ENCODE data around the gene RPL10. TPM values are rescaled to one million over a fixed set of nuclear protein-coding genes. Genes with fewer than 3 reads are reported as not detected.

Gene RPL10
- total RNA-seq, 2 donors from 2014 or later = 2,142 to 2,551 TPM

DNA sequence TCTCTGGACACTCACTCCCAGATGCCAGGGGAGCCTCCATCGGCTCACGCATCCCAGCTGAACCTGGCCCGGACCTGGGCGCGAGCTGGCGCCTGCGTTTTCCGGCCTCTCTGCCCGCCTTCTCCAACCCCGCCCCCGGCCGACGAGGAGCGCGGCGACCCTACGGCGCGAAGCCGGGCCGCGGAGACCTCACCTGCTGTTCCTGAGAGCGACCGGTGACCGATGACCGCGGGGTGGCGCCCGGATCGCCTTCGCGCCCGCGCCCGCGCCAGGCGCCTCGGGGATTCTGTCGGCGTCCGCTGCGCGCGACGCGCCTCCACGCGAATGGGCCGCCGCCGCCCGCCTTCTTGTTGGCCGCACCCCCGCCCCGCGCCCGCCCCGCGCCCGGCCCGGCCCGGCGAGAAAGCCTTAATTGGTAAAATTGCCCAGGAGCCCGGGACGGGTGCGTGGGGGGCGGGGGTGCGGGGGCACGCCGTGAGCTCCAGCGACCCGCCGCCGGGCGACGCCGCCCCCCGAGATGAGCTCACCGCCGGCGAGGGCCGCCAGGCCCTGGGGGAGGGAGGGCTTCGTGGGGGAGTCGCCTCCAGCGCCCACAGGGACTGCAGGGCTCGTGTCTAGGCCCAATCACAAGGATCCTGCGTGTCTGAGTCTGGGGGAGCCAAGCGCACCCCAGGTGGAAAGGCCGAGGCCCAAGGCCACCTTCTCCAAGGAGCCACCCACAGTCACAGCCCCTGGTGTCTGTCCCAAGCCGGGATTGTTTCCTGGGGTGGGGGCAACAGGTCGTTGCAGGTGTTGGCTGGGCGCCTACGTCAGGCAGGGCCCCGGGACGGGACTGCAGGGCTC lies 23.6 kb upstream of the RPL10 start, which contains the start of gene FLNA:
FLNA (minus strand) TSS at position 322 of the 843 bp plus-strand sequence. CDS start 3,389 bp downstream, outside the sequence.
- Mint-ChIP-seq H3K27ac (no peak within 1 kb of the TSS), H3K4me1 (no peaks in the 10 kb centered on the region), H3K27me3 (ENCODE audit: insufficient read depth) (peaks cover 16% of the 10 kb centered on the region), H3K4me3 (peak within 1 kb of the TSS; percentile 45), H3K36me3 (ENCODE audit: low read depth) (peaks cover 6% of the 10 kb centered on the region), H3K9me3 (peaks cover 44% of the 10 kb centered on the region)
- no peaks in the 10 kb centered on the region for H3K9me3 ChIP-seq (ENCODE audit: control insufficient read depth, low read length)
- no peak within 1 kb of the TSS for H3K27ac ChIP-seq (ENCODE audit: low read depth, low read length)
- H3K36me3 ChIP-seq (ENCODE audit: control insufficient read depth, insufficient read depth, low read length) = peaks cover 9% of the 10 kb centered on the region
- TF ChIP-seq, protein P1, sequence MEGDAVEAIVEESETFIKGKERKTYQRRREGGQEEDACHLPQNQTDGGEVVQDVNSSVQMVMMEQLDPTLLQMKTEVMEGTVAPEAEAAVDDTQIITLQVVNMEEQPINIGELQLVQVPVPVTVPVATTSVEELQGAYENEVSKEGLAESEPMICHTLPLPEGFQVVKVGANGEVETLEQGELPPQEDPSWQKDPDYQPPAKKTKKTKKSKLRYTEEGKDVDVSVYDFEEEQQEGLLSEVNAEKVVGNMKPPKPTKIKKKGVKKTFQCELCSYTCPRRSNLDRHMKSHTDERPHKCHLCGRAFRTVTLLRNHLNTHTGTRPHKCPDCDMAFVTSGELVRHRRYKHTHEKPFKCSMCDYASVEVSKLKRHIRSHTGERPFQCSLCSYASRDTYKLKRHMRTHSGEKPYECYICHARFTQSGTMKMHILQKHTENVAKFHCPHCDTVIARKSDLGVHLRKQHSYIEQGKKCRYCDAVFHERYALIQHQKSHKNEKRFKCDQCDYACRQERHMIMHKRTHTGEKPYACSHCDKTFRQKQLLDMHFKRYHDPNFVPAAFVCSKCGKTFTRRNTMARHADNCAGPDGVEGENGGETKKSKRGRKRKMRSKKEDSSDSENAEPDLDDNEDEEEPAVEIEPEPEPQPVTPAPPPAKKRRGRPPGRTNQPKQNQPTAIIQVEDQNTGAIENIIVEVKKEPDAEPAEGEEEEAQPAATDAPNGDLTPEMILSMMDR (conservative IDR thresholded peaks at IDR 0.05) = peak; percentile 23
- peak within 1 kb of the TSS; percentile 6 for H3K9ac ChIP-seq (ENCODE audit: extremely low read depth, low read length, poor library complexity, severe bottlenecking)
- H3K4me1 ChIP-seq (ENCODE audit: control insufficient read depth, insufficient read depth, low read length) = no peaks in the 10 kb centered on the region
- DNase-seq = peak; percentile 83
- no peaks in the 10 kb centered on the region for H3K27me3 ChIP-seq (ENCODE audit: control insufficient read depth, insufficient read depth, low read length, poor library complexity, severe bottlenecking)
- WGBS, 2 experiments (ENCODE audit: insufficient coverage in 1 of 2, insufficient read length in 1 of 2) = 9% methylated on average over 78 of the region's 95 CpGs; no CpG with 5 or more reads in 1 of the 2 experiments
- H3K4me3 ChIP-seq (ENCODE audit: low read length) = peak within 1 kb of the TSS; percentile 77

DNA sequence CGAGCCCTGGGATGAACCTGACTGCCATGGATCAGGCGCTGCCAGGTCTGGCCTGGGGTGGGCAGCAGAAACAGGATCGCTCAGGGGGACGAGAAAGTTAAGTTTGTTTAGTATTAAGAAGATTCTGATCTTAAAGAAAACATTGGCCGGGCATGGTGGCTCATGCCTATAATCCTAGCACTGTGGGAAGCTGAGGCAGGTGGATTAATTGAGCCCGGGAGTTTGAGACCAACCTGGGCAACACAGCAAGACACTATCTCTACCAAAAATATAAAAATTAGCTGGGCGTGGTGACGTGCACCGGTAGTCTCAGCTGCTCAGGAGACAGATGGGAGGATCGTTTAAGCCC lies 23.0 kb upstream of the RPL10 start:
- peak overlapping the region; percentile 39 for H3K4me3 Mint-ChIP-seq
- Histone ChIP-seq H3K4me1 (ENCODE audit: control insufficient read depth, insufficient read depth, low read length) (no peaks in the 10 kb centered on the region), H3K9me3 (ENCODE audit: control insufficient read depth, low read length) (no peaks in the 10 kb centered on the region), H3K27ac (ENCODE audit: low read depth, low read length) (no peak overlapping the region), H3K36me3 (ENCODE audit: control insufficient read depth, insufficient read depth, low read length) (peaks cover 3% of the 10 kb centered on the region), H3K9ac (ENCODE audit: extremely low read depth, low read length, poor library complexity, severe bottlenecking) (no peak overlapping the region), H3K4me3 (ENCODE audit: low read length) (peak overlapping the region; percentile 10), H3K27me3 (ENCODE audit: control insufficient read depth, insufficient read depth, low read length, poor library complexity, severe bottlenecking) (no peaks in the 10 kb centered on the region)
- TF ChIP-seq, protein P1 (conservative IDR thresholded peaks at IDR 0.05) = no peak
- no peak overlapping the region for H3K27ac Mint-ChIP-seq
- H3K27me3 Mint-ChIP-seq (ENCODE audit: insufficient read depth) = peaks cover 16% of the 10 kb centered on the region
- peaks cover 44% of the 10 kb centered on the region for H3K9me3 Mint-ChIP-seq
- no peak for DNase-seq
- H3K36me3 Mint-ChIP-seq (ENCODE audit: low read depth) = peaks cover under 1% of the 10 kb centered on the region
- WGBS, 2 experiments (ENCODE audit: insufficient coverage in 1 of 2, insufficient read length in 1 of 2) = 70 to 85% methylated on average over 2 to 8 of the region's 10 CpGs
- H3K4me1 Mint-ChIP-seq = peaks cover 3% of the 10 kb centered on the region

DNA sequence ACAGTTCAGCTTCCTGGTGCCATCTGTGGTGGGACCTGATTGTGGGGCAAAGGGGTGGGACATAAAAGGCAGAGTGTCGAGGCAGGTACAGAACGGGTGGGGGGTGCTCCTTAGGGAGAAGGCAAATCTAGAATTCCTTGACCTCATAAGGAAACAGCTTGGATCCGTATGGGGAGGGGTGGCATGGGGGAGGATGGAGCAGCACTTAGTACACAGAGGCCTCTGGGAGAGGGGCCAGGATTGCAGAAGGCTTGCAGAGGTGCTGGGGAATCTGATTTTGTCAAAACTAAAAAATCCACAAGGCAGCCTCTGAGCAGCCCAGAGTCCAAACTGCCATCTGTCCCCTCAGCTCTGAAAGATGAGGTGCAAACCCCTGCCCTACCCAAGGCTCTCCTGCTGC lies 21.4 kb upstream of the RPL10 start:
- H3K36me3 ChIP-seq (ENCODE audit: control insufficient read depth, insufficient read depth, low read length) = no peaks in the 10 kb centered on the region
- no peak overlapping the region for H3K9ac ChIP-seq (ENCODE audit: extremely low read depth, low read length, poor library complexity, severe bottlenecking)
- H3K4me1 ChIP-seq (ENCODE audit: control insufficient read depth, insufficient read depth, low read length) = no peaks in the 10 kb centered on the region
- H3K27ac Mint-ChIP-seq = no peak overlapping the region
- H3K9me3 ChIP-seq (ENCODE audit: control insufficient read depth, low read length) = no peaks in the 10 kb centered on the region
- H3K4me1 Mint-ChIP-seq = peaks cover 7% of the 10 kb centered on the region
- H3K36me3 Mint-ChIP-seq (ENCODE audit: low read depth) = peaks cover 8% of the 10 kb centered on the region
- H3K4me3 ChIP-seq (ENCODE audit: low read length) = no peak overlapping the region
- 77 to 100% methylated on average over 2 to 3 of the region's 3 CpGs for WGBS, 2 experiments (ENCODE audit: insufficient coverage in 1 of 2, insufficient read length in 1 of 2)
- no peak overlapping the region for H3K4me3 Mint-ChIP-seq
- no peak overlapping the region for H3K27ac ChIP-seq (ENCODE audit: low read depth, low read length)
- TF ChIP-seq, protein P1 (conservative IDR thresholded peaks at IDR 0.05) = no peak
- no peaks in the 10 kb centered on the region for H3K27me3 ChIP-seq (ENCODE audit: control insufficient read depth, insufficient read depth, low read length, poor library complexity, severe bottlenecking)
- H3K9me3 Mint-ChIP-seq = peaks cover 56% of the 10 kb centered on the region
- peaks cover 16% of the 10 kb centered on the region for H3K27me3 Mint-ChIP-seq (ENCODE audit: insufficient read depth)
- no peak for DNase-seq
